HG02759 (cell line): ENCODE data around the gene SPATA33.

Experiments used
- ATAC-seq: cut with Tn5 transposase; IDR thresholded peaks from one replicate; pipeline ENCODE4 v1.9.1; 2021; ENCODE audit warnings: mild to moderate bottlenecking, moderate library complexity; ENCODE audit not compliant: unreplicated experiment

SPATA33 gene

GRCh38 chr16:89657442-89658220 lies at the start of gene SPATA33, which contains the start of gene CHMP1A:
Gene SPATA33 (plus strand): TSS chr16:89657836. CDS start chr16:89657912, 76 bp downstream.
Gene CHMP1A (minus strand): TSS chr16:89657708. CDS start chr16:89657588, 120 bp downstream.
- ATAC-seq, result peak; percentile 92

- ATAC-seq, result no peak
Observed at GRCh38 chr16:89607937-89608740, 49.5 kb upstream of the SPATA33 start.

- no peak for ATAC-seq
Observed at GRCh38 chr16:89610108-89610453, 47.6 kb upstream of the SPATA33 start.

- no peak for ATAC-seq
Observed at GRCh38 chr16:89612415-89613166, 45.0 kb upstream of the SPATA33 start.

- no peak for ATAC-seq
Observed at GRCh38 chr16:89613231-89613953, 44.2 kb upstream of the SPATA33 start, which contains the start of gene DPEP1. Gene DPEP1 (plus strand): TSS chr16:89613642. CDS start chr16:89630411, 16,769 bp downstream.

- no peak for ATAC-seq
Observed at GRCh38 chr16:89613954-89614459, 43.6 kb upstream of the SPATA33 start.

GRCh38 chr16:89615176-89615575 lies 42.5 kb upstream of the SPATA33 start:
- ATAC-seq, result no peak

GRCh38 chr16:89615596-89616090 lies 42.0 kb upstream of the SPATA33 start:
- ATAC-seq, result no peak

- no peak for ATAC-seq
Observed at GRCh38 chr16:89616623-89617022, 41.0 kb upstream of the SPATA33 start.

GRCh38 chr16:89617036-89617435 lies 40.6 kb upstream of the SPATA33 start:
- ATAC-seq, result no peak

GRCh38 chr16:89618109-89618998 lies 39.3 kb upstream of the SPATA33 start:
- no peak for ATAC-seq

GRCh38 chr16:89619840-89620239 lies 37.8 kb upstream of the SPATA33 start:
- no peak for ATAC-seq

GRCh38 chr16:89620406-89620841 lies 37.2 kb upstream of the SPATA33 start:
- no peak for ATAC-seq

- no peak for ATAC-seq
Observed at GRCh38 chr16:89621136-89621697, 36.4 kb upstream of the SPATA33 start.

- no peak for ATAC-seq
Observed at GRCh38 chr16:89621698-89622409, 35.8 kb upstream of the SPATA33 start.

GRCh38 chr16:89623511-89624261 lies 34.0 kb upstream of the SPATA33 start:
- ATAC-seq, result no peak
